NCI-H1694 (cell line): ENCODE measurements around the gene ZFP90.
"Not testable (repeated sequence)": the region's sequence is repeated elsewhere in the genome, so short reads cannot be mapped to it uniquely, and the experiment has no call there.

Experiments
- DNase-seq: peaks from one replicate; lab custom pipeline; 2025; lab: John Stamatoyannopoulos, UW

ZFP90 gene

DNA sequence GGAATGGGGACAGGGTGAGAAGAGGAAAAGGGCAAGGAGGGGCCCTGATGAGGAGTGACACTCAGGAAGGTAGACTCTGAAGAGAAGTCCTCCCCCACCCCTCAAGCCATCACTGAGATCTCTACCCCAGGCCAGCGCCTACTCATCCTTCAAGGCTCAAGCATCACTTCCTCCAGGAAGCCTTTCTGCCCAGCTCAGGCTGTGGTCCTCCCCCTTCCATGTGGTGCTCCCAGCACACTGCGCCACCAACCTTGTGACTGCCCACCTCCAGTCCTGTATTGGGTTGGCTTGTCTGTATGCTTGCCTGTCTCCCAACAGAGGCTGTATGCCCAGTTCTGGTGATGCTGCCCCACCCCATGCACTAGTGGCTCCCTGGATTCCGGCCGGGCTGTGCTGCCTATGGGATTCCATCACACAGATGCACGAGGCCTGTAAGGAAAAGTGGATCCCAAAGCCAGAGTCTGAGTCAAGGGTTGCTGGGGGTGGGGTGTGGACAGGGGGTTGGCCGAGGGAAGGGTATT lies 19.8 kb upstream of the ZFP90 start:
- DNase-seq = no peak

DNA sequence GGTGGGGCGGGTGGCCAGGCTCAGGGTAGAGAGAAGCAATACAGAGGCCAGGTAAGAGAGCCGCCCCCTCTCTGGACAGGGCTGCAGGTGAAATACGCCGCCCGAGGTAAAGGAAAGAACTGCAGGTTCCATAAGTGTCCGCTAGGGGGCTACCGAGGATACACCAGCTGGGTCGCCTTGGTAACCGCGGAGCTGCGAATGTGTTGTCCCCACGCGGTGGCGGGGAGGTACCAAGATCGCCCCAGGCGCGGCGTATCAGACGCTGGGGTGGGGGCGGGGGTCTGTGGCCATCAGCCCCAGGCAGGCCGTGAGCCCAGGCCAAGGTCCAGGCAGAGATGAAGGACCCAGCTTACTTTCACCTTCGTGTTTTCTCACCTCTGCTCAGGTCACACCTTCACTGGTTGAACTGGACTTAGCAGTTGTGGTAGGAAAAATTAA lies 18.4 kb upstream of the ZFP90 start:
- peak; percentile 80 for DNase-seq

DNA sequence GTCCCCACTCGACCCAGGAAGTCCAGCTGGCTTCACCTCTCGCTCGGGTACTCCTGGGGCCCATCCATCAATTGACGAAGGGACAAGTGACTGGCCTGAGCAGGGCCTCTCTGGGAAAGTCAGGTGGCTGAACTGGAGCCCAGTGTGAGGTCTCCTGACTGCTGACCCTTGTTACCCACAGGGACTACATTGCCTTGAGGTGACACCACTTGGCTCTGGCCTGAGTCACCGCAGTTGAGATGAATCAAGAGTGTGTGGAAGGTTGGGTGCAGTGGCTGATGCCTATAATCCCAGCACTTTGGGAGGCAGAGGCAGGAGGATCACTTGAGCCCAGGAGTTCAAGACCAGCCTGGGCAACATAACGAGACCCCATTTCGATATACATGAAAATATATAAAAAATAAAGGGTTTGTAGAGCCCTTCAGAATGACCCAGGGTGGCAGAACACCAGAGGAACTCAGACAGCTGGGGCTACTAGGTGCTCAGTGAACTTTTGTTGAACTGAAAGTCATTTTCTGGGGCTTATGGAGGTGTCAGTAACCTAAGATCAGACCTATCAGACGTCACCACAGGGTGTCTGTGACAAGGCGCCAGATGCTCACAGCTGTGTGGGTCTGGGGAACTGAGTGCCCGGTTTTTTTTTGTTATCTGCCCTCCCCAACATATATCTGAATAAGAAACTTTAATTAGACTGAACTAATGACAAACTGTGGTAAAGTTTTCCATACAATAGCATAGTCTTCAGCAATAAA lies 14.8 kb upstream of the ZFP90 start:
- DNase-seq = no peak

DNA sequence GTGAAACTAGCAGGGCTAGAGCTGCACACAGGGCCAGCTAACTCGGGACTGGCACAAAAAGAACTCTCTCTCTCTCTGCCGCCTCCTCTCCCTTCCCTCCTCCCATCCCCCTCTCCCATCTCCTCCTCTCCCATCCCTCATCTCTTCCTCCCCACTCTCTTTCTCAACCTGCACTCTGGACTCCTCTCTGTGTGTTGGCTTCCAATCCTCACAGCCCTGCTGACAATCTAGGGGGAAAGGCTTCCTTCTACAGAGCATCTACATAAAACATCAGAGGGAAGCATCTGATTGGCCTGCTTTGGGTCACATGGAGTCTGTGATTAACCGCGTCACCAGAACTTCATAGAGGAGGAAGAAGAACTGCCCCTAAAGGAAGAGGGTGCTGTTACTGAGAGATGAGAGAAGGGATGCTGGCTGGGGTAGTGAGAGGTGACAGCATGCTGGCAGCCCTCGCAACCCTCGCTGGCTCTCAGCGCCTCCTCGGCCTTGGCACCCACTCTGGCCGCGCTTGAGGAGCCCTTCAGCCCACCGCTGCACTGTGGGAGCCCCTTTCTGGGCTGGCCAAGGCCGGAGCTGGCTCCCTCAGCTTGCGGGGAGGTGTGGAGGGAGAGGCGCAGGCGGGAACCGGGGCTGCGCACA lies 12.8 kb upstream of the ZFP90 start:
- DNase-seq = no peak

DNA sequence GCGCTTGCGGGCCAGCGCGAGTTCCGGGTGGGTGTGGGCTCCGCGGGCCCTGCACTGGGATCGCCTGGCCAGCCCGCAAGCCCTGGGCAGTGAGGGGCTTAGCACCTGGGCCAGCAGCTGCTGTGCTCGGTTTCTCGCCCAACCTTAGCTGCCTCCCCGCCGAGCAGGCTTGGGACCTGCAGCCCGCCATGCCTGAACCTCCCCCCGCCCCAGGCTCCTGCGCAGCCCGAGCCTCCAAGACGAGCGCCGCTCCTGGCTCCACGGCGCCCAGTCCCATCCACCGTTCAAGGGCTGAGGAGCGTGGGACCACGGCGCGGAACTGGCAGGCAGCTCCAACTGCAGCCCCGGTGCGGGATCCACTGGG lies 12.3 kb upstream of the ZFP90 start:
- no peak for DNase-seq

DNA sequence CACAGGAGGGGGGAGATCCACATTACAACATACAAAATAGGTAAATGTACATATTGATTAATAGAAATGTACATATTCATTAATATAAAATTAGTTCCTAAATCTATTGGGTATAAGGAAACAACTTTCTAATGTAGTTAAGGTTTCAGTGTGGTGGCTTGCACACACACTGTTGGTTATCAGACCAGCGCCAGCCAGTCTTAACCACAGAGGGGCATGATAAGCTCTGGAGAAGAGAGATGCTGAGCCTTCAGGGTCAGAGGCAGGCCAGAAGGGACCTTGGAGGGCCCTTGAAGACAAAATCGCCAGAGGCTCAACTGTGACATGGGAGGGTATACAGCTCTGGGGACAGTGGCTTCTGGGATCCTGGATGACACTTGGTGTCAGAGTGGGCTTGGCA lies 10.9 kb upstream of the ZFP90 start:
- DNase-seq = no peak

DNA sequence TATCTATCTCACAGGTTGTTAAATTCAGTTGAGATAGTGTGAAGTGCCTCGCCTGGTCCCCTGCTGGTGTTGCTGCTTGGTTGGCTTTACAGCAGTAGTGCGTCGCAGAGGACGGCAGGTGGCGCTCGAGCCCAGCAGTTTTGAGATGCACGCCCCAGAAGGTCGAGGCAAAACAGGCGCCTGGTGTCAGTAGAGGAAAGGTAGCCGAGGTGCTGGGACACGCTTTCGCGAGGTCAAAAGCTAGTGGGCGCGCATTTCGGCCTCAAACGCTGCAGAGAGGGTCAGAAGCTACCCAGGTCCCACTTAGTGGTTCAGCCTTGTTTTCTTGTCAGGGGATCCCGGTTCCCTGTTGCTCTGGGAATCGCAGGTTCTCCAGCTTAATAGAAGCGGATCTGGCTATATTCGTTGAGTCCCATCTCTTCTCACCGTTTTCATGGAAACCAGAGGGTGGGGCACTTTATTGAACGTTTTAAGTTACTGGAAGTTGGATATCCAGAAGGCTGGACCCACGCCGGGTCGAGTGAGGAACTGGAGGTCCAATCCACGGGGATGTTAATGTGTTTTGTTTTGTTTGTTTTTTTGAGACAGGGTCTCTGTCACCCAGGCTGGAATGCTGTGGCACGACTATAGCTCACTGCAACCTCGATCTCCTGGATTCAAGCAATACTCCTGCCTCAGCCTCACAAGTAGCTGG lies 10.3 kb upstream of the ZFP90 start:
- peak; percentile 23 for DNase-seq

DNA sequence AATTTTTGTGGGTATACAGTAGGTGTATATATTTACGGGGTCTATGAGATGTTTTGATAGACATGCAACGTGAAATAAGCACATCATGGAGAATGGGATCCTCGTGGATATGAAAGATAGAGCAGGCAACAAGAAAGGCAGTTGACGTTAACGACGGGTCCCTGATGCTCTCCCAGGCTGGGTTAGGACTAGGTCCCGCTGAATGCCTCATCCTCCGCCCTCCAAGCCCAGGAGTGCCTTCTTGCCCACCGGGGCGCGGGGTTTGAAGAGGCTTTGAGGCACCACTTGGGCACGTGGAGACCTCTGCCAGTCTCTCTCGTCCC lies 9.5 kb upstream of the ZFP90 start:
- no peak for DNase-seq

DNA sequence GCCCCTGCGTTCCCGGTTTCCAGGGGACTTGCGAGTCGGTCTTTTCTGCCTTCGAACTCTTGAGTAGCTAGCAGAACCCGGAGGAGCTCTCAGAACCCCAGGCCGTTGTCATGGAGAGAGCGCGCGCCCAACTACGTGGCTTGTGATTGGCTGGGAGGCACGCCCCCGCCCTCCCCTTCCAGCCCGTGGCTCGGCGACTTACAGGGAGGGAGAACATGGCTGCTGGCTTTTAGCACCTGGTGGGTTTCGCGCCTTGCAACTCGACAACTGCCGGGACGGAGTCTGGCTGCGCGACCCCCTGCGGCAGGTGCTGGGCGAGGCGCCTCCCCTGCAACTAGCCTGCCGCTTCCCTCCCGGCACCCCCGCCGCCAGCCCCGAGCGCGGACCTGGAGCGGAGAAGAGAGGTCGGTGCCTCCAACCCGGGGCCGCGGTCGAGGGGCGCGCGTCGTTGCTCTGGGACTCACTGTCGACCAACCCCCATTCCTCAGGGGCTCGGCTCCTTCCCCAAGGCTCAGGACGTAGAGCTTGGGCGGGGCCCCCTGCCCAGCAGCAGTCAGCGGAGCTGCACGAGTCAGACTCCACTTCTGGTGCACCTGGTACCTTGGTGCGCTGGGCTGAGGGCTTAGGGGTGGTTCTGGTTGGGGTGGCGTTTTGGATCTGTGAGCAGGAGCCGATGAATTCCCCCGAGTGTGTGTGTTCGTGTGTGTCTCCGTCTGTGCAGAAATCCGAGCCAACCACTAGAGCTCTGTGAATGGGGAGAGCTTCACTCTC lies 9.0 kb upstream of the ZFP90 start:
- peak; percentile 64 for DNase-seq

DNA sequence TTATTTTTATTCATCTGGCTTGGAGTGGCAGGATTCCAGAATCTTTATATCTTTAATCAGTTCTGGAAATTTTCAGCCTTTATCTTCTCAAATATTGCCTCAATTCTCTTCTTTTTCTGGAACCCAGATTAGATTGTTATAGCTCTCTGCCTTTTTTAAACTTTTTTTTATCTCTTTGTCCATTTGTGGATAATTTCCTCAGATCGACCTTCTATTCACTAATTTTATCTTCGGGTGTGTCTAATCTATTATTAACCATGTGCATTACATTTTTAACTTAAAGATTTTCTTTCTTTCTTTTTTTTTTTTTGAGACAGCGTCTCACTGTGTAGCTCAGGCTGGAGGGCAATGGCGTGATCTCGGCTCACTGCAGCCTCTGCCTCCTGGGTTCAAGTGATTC lies 5.2 kb upstream of the ZFP90 start:
- no peak for DNase-seq

DNA sequence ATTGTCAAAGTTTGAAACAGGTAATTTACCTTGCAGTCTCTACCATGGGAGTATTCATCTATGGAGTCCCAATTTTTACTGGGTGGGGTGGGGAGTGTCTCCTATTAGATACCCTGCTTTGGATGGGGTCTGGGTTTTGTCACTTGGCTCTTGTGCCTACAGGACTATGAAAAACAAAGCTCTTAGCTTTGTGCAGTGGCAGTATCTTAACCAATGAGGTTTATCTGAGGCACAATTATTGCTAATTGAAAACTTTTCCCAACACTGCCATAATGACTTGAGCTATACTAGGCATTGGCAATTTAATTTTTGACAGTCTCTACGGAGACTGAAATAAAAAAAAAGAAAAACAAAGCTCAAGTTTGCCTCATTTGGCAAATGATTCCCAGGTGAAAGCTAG lies 3.8 kb upstream of the ZFP90 start:
- DNase-seq = no peak

DNA sequence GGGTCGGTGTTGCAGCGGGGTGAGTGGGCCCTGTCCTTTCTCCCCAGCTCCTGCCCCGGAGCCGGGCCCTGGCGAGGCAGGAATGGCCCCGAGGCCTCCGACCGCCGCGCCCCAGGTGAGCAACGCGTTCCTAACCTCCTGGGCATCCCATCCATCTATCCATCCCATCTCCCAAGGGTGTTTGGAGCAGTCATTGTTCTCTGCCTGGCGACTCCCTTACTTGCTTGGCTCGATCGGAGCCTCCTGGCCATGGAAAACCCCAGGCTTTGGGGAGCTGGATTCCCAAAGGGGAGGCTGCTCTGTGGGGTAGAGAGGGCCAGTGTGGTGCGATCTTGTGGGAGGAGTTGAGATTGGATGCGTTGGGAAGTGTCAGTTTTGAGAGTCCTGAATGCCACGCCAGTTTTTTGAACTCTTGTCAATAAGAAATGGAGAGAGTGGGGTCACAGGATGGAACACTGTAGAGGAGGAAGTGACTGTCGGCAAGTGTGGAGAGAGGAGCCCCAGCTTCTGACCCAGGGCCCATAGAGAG lies 684 bp downstream of the ZFP90 start:
- DNase-seq = no peak

DNA sequence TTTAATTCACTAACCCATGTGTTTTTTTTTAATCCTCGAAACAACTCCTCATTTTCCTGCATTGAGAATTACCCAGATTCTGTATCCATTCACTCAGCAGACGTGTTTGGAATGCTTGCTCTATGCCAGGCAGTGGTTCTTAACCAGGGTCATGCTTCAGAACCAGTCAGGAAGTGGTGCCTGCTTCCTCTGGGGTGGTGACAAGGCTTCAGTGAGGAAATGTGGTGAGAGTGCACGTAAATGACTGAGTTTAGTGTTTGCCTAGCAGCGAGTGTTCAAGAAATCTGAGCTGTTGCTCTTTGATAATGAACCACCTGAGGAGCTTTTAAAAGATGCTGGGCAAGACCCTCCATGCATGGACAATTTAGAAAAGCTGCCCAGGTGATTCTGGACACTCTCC lies 9.9 kb downstream of the ZFP90 start:
- DNase-seq = no peak

DNA sequence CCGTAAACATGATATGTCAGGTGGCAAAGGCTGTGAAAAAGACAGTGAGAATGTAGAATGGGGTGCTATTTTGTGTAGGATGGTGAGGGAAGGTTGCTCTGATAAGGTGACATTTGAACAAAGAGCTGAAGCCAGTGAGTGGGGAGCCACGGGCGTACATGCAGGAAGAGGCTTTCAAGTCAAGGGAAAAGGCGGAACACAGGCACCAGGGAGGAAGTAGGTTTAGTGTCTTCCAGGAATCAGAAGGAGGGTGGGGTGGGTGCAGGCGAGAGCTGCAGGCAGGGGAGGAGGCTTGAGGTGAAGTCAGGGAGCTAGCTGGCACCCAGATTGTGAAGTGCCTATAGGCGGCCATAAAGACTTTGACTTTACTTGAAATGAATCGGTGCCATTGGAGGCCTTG lies 14.1 kb downstream of the ZFP90 start:
- DNase-seq = no peak

DNA sequence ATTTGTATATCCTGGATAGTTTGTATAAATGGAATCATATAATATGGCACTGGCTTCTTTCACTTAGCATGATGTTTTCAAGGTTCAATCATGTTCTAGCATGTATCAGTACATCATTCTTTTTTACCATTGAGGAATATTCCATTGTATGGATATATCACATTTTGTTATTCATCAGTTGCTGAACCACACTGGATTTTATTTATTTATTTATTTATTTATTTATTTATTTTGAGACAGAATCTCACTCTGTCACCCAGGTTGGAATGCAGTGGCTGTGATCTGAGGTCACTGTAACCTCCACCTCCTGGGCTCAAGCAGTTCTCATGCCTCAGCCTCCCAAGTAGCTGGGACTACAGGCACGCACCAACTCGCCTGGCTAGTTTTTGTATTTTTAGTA lies 21.2 kb downstream of the ZFP90 start:
- not testable (repeated sequence) for DNase-seq

DNA sequence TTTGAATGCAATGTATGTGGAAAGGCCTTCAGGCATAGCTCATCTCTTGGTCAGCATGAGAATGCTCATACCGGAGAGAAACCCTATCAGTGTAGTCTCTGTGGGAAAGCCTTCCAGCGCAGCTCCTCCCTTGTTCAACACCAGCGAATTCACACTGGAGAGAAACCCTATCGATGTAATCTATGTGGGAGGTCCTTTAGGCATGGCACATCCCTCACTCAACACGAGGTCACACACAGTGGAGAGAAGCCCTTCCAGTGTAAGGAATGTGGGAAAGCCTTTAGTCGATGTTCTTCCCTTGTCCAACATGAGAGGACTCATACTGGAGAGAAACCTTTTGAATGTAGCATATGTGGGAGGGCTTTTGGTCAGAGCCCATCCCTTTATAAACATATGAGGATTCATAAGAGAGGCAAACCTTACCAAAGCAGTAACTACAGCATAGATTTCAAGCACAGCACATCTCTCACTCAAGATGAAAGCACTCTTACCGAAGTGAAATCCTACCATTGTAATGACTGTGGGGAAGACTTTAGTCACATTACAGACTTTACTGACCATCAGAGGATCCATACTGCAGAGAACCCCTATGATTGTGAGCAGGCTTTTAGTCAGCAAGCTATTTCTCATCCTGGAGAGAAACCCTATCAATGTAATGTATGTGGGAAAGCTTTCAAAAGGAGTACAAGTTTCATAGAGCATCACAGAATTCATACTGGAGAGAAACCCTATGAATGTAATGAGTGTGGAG lies 24.7 kb downstream of the ZFP90 start:
- no peak for DNase-seq

DNA sequence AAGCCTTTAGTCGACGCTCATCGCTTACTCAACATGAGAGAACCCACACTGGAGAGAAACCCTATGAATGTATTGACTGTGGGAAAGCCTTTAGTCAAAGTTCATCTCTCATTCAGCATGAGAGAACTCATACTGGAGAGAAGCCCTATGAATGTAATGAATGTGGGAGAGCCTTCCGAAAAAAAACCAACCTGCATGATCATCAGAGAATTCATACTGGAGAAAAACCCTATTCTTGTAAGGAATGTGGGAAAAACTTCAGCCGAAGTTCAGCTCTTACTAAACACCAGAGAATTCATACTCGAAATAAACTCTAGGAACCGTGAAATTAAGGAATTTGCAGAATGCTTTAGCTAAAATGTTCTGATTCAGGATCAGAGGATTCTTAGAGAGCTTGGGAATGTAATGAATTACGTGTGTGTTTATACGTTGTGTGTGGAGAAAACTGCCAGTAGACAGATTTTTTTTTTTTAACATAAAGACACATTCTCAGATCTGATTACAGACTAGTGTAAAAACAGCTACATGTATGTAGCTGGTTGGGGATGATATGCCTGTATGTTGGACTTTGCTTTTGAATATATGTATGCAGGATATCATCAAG lies 25.4 kb downstream of the ZFP90 start:
- DNase-seq = no peak

DNA sequence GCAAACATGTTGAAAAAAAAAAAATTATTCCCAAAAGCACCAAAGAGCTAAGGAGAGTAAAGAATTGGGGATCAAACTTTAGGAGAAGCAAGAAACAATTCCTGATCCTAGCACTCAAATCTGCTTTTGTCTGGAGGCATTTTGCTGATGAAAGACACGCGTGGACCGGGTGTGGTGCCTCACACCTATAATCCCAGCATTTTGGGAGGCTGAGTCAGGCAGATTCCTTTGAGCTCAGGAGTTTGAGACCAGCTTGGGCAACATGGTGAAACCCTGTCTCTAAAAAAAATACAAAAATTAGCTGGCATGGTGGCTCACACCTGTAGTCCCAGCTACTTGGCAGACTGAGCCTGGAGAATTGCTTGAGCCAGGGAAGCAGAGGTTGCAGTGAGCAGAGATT lies 35.4 kb downstream of the ZFP90 start:
- no peak for DNase-seq

DNA sequence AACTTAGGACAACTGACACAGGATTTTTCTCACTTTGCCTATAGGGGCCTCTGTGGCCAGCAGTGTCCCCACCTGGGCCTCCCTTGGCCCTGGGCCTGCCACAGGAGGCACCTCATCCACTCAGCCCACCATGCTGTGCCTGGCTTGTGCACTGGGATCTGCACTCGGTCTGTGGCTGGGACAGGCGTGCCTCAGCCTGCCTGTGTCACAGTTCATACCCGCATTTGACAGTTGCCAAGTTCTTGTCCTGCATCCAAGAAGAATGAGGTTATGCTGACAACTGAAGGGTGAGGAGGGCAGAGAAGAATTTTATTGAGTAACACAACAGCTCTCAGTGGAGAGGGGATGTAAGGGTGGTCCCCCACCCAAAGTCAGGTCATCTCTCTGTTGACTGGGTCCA lies 36.0 kb downstream of the ZFP90 start:
- DNase-seq = no peak

DNA sequence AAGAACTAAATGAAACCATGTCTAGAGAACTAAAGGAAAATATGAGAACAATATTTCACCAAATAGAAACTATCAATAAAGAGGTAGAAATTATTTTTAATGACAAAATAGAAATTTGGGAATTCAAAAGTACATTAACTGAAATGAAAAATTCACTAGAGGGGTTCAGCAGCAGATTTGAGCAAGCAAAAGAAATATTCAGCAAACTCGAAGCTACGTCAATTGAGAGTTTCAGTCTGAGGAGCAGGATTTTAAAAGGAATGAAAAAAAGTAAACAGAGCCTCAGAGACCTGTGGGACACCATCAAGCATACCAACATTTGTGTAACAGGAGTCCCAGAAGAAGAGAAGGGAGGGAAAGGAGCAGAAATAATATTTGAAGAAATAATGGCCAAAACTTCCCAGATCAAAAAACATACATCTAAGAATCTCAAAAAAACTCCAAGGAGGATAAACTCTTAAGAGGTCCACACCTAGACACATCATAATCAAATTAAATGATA lies 38.3 kb downstream of the ZFP90 start:
- DNase-seq = no peak
